GM12872 (cell line): ENCODE data around the gene KAT2B.

Experiments used
- TF ChIP-seq, protein P1 (sequence below): IDR thresholded peaks from 3 replicates; pipeline ENCODE4 v1.5.1; 2011; ENCODE audit warnings: low read depth, mild to moderate bottlenecking, low read length, moderate library complexity; ENCODE audit not compliant: insufficient read depth

The KAT2B gene

DNA sequence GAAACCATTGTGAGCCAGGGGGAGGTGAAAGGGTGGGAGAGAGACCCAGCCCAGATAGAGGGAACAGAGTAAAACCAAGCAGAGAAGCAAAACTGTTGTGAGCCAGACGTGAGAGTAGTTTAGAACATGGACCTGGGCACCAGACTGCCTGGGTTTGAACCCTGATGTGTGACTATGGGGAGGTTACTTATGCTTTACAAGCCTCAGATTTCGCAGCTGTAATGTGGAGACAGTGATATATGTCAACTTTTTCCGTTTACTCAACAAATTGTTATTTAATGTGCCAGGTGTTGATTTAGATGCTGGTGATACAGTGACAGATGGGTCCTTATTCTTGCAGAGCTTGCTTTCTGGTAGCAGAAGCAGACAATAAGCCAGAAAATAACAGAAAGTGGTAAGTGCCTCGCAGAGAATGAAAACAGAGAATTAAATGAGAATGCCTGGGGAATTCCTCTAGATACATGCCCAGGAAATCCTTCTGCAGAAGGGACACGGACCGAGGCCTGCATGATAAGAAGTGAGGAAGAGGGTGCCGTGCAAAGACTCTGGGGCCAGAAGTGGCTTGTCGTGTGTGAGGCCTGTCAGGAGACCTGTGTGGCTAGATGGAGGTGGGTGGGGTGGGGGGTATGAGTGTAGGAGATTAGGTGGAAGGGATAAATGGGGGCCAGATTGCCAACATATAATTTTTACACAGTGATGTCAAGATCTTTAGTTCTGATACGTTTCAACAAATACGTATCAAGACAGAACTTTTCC lies 15.0 kb downstream of the KAT2B start:
- TF ChIP-seq, protein P1, sequence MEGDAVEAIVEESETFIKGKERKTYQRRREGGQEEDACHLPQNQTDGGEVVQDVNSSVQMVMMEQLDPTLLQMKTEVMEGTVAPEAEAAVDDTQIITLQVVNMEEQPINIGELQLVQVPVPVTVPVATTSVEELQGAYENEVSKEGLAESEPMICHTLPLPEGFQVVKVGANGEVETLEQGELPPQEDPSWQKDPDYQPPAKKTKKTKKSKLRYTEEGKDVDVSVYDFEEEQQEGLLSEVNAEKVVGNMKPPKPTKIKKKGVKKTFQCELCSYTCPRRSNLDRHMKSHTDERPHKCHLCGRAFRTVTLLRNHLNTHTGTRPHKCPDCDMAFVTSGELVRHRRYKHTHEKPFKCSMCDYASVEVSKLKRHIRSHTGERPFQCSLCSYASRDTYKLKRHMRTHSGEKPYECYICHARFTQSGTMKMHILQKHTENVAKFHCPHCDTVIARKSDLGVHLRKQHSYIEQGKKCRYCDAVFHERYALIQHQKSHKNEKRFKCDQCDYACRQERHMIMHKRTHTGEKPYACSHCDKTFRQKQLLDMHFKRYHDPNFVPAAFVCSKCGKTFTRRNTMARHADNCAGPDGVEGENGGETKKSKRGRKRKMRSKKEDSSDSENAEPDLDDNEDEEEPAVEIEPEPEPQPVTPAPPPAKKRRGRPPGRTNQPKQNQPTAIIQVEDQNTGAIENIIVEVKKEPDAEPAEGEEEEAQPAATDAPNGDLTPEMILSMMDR, result no peak

DNA sequence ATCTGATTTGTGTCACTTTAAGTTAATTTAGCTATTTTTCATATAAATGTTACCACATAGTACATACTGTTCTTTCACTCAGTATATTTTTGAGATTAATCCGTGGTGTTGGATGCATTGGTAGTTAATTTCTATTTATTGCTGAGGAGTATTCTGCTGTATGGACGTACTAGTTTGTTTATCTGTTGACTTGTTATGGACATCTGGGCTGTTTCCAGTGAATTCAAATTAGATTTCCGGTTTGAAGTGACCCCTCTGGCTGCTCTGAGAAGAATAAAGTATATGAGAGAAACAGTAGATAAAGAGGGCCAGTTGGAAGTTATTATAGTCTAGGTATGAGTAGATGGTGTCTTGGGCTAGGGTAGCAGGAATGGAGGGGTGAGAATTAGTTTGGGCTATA lies 15.6 kb downstream of the KAT2B start:
- TF ChIP-seq, protein P1, result no peak

DNA sequence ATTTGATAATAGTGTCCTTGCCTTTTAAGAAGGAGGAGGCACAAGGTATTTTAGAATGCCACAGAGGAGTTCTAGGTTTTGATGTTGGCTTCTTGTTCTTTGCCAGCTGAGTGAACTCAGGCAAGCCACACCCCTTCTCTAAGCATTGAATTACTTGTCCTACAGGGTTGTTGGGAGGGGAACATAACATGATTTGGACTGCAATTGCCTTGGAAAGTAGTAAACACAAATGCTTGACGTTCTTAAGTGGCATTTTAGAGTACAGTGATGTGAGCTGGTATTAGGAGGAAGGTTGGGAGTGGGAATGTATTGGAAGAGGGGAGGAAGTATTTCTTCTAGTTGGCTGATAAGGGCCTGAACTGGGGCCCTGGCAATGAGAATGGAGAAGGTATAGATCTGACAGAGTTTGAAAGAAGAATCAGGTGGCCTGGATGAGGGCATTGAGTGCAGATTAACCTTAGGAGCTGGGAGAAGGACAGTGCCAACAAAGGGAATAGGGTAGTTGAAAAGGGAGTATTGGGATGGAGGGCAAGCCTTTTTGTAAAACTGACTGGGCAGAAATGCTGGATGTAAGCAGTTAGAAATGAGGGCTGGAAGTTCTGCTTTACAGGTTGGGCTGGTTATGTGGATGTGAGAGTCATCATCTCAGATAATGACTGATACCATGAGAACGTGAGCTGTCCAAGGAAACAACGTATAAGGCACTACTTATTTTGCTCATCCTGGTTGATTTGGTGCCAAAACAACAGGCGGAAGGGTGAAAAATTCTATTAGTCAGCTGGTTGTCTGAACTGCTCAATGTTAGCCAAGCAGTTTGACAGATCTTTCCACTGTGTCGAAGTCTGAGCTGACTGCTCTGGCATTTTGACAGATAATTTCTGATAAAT lies 16.7 kb downstream of the KAT2B start:
- TF ChIP-seq, protein P1, result no peak

DNA sequence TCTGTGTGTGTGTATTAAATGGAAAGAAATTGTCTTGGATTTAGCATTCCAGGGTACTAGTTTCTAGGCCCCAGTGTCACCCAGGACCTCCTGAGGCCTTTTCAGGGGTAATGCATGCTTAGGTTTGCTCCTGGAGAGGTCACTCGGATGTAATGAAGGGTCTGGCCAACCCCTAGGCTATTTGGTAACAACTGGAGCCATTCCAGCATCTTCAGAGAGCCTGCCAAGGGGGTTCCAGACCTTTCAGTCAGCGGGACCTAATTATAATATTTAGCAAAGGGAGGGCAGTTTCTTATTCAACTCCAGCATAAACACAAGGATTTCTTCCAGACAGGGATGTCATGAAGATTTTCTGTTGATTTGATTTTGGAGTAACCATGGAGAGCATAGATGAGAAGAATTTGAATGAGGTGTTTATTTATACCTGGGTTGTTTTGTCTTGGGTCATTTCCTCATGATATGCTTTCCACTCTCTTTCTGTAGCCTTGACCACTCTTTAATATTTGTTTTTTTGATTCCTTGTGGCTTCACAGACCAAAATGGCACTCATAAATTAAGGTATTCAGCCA lies 17.4 kb downstream of the KAT2B start:
- TF ChIP-seq, protein P1, result no peak

DNA sequence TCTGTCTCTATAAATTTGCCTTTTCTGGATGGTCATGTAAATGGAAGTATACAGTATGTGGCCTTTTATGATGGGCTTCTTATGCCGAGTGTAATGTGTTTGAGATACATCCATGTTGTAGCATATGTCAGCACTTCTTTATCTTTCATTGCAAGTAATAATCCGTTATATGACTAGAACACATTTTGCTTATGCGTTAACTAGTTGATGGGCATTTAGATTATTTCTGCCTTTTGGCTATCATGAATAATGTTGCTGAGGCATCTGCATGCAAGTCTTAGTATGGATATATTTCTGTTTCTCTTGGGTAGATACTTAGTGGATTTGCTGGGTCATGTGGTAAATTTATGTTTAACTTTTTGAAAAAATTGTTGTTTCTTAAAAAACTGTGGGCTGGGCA lies 19.7 kb downstream of the KAT2B start:
- TF ChIP-seq, protein P1, result no peak

DNA sequence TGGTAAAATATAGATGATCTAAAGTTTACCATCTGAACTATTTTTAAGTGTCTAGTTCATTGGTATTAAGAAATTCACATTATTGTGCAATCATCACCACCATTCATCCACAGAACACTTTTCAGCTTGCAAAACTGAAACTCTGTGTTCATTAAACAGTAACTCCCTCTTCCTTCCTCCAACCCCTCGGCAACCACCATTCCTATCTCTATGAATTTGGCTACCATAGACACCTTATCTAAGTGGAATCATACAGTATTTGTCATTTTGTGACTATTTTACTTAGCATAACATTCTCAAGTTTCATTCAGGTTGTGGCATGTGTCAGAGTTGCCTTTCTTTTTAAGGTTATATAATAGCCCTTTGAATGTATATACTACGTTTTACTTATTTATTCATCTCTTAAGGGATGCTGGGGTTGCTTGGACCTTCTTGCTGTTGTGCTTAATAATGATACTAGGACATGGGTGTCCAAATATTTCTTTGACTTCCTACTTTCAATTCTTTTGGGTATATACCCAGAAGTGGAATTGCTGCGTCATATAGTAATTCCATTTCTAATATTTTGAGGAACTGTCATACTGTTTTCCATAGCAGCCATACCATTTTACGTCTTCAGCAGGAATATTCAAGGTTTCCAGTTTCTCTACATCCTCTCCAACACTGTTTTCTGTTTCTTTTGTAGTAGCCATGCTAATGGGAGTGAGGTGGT lies 20.9 kb downstream of the KAT2B start:
- TF ChIP-seq, protein P1, result no peak

DNA sequence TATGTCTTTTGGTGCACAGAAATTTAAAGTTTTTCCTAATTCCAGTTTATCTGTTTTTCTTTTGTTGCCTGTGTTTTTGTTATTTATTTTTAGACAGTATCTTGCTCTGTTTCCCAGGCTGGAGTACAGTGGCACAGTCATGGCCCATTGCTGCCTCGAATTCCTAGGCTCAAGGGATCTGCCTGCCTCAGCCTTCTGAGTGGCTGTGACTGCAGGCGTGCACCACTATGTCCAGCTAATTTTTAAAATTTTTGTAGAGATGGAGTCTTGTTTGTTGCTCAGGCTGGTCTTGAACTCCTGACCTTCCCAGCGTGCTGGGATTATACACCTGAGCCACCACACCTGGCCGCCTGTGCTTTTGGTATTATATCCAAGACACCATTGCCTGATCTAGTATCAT lies 22.8 kb downstream of the KAT2B start:
- TF ChIP-seq, protein P1, result no peak
